ENCODE results near the gene TOM1.

Gene TOM1

GRCh38 chr22:35307372-35307771, 7.7 kb downstream of the TOM1 start:
- DNase-seq, result no peak

- no peak for DNase-seq
These were observed 8.2 kb downstream of the TOM1 start for GRCh38 chr22:35307892-35308291.

DNA sequence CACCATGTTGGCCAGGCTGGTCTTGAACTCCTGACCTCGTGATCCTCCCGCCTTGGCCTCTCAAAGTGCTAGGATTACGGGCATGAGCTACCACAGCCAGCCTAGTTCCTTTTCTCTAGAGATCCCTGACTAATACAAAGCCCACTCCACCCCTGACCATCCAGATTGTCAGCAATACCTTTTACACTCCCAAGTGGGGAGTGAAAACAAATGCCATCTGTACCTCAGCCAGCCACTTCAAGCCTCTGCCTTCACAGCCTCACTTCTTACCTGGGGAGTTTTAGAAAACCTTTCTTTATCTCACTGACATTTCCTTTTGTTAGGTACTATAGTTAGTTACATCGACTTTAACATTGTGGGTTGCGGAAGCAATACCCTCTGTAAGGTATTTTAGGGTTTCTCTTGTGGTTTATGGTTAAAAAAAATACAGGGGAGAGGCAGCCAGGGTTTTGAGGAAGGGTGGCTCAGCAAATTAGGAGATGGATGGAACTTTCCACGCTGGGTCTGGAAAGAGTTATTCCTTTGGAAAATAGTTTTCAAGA, 8.9 kb downstream of the TOM1 start:
- peak in 1 of 5 experiments; percentile 67 for DNase-seq

- DNase-seq, result peak in 1 of 5 experiments; percentile 83
These were observed 11.2 kb downstream of the TOM1 start for GRCh38 chr22:35310556-35311550.

DNA sequence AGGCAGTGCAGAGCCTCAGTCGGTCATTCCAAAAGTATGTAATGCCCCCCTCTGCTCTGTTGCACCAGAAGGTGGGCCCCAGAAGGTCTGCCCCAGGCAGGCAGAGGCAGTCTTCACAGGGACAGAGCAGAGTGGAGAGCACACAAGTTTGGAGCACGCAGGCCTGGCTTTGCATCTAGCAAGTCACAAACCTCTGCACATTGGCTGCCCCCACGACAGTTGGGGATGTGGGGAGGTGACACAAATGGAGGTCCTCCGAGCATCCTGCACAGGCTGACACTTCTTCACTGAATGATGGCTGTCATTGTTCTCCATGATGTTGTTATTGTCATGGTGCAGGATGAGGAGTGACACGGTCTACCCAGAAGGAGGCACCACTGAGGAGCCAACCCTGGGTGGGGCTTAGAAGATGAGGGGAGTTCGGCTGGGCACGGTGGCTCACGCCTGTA, 11.9 kb downstream of the TOM1 start:
- peak in 1 of 5 experiments; percentile 40 for DNase-seq

DNA sequence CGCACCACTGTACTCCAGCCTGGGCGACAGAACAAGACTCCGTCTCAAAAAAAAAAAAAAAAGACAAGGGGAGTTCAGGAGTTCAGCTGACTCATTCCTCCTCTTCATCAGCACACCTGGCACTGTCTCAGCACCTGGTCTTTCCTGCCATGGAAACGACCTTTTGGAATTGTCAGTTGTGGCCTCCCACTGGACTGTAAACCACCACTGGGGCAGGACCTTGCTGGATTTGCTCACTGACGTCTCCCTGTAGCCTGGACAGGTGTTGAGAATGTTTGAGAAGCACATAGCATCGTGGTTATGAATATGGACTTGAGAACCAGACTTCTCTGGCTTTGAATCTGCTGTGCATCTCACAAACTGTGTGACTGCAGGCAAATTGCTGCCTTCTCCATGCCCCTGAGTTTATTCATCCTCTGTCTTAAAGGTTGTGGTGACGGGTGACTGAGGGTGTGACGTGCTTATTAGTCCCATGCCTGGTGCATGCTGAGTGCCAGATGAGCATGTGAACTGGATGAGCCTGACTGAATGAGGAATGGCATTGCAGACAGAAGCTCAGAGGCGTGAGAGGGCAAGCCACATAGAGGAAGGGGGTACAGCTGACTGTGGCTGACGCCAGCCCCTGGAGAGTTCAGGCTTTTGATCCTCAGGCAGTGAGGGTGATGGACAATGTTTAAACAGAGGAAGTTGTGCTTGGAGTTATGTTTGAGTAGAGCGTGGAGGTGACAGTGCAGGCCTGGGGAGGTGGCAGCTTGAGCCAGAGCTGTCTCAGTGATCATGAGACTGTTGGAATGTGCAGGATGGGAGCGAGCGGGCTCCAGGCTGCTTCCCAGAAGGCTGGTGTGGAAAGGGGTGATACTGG, 12.7 kb downstream of the TOM1 start:
- DNase-seq, result peak in 1 of 5 experiments; percentile 70

GRCh38 chr22:35313311-35314121, 13.8 kb downstream of the TOM1 start:
- peak in 1 of 5 experiments; percentile 93 for DNase-seq

GRCh38 chr22:35314161-35314942, 14.7 kb downstream of the TOM1 start:
- DNase-seq, result peak in 1 of 5 experiments; percentile 78

DNA sequence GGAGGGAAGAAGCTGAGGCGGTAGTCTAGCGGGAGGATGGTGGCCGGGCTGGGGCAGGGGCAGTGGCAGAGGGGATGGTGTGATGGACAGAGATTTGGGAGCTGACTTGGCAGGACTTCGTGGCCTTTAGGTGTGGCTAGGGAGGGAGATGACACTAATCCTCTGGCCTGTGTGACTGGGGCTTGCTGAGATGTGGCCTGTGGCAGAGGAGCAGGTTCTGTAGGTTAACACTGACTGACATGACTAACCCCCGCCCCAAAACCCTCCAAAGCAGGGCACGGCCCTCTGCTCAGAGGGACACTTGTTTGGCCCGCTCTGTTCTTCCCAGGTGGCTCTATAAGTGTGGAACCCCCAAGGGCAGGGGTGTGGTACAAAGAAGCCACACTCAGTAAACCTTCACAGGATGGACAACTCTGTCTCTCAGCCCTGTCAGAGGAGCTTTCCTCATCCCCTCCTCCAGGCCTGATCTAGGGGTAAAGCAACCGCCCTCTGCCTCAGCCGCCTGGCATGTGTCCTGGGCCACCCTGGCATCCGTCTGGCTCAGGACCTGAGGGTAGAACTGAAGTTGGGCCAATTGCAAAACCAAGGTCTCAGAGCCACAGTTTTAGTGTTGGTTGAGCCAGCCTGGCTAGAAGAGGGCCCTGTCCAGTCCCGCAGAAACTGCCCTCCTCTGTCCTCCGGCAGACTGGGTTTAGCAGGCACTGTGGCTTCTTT, 15.6 kb downstream of the TOM1 start:
- DNase-seq, result no peak

GRCh38 chr22:35315855-35316745, 16.4 kb downstream of the TOM1 start:
- DNase-seq, result peak in 1 of 5 experiments; percentile 72

DNA sequence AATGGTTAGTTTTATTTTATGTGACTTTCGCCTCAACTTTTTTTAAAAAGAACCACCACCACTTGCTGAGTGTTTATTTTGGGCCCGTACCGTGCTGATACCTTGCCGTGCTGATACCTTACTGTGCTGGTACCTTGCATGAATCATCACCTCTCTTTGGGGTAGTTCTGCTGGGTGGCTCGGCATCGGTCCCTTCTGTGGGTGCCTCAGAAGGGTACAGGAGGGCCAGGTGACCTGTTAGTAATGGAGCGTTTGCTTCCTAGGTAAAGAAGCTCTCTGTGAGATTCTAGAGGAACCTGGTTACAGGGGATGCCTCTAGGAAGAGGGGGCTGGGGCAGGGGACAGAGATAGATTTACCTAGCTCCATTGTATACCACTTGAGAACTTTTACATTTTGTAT, 17.1 kb downstream of the TOM1 start:
- no peak for DNase-seq

- DNase-seq, result no peak
These were observed 18.1 kb downstream of the TOM1 start for GRCh38 chr22:35317680-35318290.

- no peak for DNase-seq
These were observed 18.9 kb downstream of the TOM1 start for GRCh38 chr22:35318346-35319215.

DNA sequence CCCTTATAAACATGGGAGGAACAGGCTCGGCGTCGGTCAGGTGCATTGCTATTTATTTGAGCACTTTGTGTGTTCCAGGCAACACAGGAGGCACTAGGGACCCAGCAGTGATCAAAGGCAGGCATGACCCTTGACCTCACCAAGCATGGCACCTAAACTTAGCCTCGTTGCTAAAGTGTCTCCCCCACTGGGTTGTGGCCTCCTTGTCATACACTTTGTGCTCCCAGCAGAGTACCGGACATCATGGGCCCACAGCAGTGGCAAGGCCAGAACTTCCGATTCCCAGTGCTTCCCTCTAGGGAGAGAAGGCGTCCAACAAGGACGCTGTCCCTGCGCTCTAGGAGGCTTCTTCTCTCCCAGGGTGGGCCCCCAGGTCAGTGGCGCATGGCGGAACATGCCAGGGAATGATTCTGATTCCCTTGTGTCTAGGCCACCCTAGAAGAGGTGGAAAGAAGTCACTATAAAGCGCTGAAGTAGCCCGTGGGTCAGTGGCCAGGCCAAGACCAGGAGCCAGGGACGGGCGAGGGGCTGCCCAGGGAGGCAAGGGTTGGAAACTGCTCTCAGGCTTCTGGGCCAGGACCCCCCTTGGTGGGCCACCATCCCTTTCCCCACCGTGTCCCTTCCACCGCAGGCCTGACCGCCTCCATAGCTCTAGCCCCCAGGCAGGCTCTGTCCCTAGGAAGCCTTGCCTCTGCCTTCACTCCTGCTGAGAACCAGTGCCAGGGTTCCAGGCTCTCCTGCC, 19.7 kb downstream of the TOM1 start:
- no peak for DNase-seq

DNA sequence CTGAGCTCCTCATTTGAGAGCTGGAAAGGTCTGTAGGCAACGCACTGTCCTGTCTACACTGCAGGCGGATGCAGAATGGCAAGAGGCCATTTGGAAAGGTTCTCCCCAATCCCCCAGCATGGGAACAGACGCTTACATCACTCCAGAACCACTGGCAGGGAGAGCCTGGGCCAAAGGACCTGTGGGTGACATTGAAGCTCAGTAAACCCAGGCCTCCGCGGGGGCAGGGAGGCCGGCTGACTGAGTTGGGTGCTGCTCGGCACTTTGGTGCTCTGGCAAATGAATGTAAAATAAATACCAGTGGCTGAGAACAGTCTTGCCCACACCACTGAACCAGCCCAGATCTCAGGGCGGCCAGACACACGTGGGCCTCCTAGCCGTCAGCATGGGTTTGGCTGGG, 22.4 kb downstream of the TOM1 start:
- no peak for DNase-seq

DNA sequence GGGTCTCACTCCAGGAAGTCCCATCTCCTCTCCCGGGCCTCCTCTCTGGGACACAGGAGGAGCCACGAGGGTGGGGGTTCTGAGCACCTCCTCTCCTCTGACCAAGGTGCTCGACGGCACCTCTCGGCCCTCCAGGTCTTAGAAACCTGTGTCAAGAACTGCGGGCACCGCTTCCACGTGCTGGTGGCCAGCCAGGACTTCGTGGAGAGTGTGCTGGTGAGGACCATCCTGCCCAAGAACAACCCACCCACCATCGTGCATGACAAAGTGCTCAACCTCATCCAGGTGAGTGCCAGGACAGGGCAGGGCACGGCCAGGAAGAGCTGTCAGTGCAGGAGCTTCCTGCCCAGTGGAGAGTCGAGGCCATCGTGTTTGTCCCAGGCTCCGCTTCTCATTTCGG, 23.2 kb downstream of the TOM1 start:
- no peak for DNase-seq

- DNase-seq, result no peak
These were observed 23.6 kb downstream of the TOM1 start for GRCh38 chr22:35323305-35323704.
